Epithelial cell of prostate (primary cell): ENCODE results near the gene THSD4.
A peak's percentile ranks its signal among the peaks of the same experiment; 100 is the strongest.

Experiments
- DNase-seq: peaks from one replicate; pipeline ENCODE4 v3.0.0-alpha.2; 2011; ENCODE audit warnings: low read depth, low spot score
- H3K27ac ChIP-seq: fragments of 450-650 bp; 2 replicates; pipeline ENCODE4 v1.5.1; 2017; ENCODE audit warnings: mild to moderate bottlenecking

The THSD4 gene

DNA sequence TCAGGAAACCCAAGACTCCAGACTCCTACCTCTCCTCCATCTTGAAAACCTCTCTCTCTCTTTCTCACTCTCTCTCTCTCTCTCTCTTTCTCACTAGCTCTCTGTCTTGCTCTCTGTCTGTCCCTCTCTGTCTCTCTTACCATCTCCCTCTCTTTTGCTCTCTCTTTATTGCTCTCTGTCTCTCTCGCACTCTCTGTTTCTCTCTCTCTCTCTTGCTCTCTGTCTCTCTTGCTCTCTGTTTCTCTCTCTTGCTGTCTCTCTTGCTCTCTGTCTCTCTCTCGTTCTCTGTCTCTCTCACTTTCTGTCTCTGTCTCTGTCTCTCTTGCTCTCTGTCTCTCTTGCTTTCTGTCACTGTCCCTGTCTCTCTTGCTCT, 620.1 kb downstream of the THSD4 start:
- DNase-seq: no peak
- no peak overlapping the region for H3K27ac ChIP-seq

DNA sequence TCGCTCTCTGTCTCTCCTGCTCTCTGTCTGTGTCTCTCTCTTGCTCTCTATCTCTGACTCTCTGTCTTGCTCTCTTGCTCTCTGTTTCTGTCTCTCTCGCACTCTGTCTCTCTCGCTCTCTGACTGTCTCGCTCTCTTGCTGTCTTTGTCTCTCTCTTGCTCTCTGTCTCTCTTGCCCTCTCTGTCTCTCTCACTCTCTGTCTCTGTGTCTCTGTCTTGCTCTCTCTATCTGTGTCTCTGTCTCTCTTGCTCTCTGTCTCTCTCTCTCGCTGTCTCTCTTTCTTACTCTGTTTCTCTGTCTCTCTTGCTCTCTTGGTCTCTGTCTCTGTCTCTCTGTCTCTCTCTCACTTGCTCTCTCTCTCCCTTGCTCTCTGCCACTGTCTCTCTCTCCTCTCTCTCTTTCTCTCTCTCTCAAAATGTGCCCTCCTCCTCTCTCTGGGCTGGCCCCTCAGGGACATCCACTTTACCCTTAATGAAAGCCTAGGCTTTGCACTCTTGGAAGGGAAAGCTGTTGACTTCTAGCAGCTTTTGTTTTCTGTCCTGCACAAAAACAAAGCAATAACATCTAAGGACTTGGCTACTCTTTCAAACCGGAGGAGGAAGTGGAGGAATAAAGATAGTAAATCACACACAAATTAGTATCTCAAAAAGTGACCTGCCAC, 621.1 kb downstream of the THSD4 start:
- DNase-seq: no peak
- H3K27ac ChIP-seq: no peak overlapping the region

DNA sequence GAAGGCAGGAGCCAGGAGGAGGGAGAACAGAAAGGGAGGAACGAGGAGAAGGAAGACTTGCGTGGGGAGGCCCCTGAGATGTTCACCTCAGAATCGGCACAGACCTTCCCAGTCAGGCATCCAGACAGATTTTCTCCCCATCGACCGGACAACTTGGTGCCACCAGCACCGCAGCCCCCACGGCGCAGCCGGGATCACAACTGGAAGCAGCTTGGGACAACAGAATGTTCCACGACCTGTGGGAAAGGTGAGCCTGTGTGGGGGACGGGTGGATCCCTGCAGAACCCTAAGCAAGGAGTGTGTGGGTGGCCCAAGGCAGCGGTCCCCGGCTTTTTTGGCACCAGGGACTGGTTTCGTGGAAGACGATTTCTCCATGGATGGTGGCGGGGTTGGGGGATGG, 622.5 kb downstream of the THSD4 start:
- H3K27ac ChIP-seq: no peak overlapping the region
- no peak for DNase-seq

DNA sequence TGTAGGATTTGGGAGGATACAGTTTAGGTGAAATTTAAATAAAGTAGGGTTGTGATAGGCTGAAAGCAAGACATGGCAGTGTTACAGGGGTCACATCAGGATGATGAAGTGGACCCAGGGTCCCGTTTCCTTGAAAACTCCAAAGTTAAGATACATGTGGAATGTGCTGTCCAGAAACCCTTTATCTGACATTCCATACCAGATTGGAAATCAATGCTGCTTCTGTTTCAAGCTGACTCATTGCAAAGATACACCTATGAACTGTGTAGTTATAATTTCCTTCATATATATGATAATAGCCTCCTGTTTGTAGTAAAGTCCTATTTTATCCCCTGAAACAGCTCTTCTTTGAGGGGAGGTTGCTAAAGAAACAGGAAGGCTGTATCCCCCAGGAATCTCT, 624.1 kb downstream of the THSD4 start:
- DNase-seq: no peak
- H3K27ac ChIP-seq: no peak overlapping the region

DNA sequence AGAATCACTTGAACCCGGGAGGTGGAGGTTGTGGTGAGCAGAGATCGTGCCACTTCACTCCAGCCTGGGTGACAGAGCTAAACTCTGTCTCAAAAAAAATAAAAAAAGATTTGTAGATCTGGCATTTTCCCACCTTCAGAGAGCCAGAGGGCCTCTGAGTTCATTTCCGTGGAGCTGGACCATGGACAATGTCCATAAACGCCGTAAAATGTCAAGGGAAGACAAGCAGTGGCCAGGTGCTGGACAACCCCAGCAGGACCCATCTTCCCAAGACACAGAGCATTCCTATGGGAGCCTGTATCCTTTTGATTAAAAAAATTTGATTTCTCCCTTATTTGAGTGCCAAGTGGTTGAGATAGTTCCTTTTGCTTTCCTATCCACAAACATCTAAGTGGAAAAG, 627.7 kb downstream of the THSD4 start:
- no peak for DNase-seq
- H3K27ac ChIP-seq: no peak overlapping the region

DNA sequence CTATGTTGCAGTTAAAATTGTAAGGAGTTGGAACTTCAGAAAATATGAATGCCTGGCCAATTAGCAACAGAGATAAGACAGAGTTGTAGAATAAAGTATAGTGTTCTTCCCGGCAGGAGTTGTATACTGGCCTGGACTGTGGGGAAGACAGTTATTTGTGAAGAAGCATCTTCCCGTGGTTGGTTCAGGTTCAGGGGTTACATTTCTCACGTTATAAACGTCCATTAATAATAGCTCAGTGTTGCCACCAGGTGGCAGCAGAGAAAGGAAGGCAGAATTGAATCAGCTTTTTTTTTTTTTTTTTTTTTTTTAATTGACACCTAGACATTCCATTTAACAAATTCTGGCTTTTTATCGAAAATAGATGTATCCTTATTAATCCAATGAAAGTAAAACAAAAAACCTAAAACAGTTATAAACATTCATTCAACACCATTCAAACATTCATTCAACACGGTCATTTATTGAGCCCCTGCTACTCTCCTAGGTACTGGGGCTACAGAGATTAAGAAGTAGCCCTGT, 628.7 kb downstream of the THSD4 start:
- no peak for DNase-seq
- no peak overlapping the region for H3K27ac ChIP-seq

DNA sequence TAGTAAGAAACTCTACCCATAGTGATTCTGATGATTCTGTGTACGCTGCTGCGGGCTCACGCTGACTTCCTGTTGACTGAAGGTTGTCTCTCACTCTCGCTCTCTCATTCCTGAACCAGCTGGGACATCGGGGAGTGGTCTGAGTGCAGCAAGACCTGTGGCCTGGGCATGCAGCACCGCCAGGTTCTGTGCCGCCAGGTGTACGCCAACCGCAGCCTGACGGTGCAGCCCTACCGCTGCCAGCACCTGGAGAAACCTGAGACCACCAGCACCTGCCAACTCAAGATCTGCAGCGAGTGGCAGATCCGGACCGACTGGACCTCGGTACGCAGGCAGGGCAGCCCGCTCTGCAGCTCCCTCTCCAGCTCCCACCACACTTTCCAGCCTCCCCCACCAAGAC, 631.4 kb downstream of the THSD4 start:
- peak; percentile 70 for DNase-seq
- peak overlapping the region; percentile 93 for H3K27ac ChIP-seq

DNA sequence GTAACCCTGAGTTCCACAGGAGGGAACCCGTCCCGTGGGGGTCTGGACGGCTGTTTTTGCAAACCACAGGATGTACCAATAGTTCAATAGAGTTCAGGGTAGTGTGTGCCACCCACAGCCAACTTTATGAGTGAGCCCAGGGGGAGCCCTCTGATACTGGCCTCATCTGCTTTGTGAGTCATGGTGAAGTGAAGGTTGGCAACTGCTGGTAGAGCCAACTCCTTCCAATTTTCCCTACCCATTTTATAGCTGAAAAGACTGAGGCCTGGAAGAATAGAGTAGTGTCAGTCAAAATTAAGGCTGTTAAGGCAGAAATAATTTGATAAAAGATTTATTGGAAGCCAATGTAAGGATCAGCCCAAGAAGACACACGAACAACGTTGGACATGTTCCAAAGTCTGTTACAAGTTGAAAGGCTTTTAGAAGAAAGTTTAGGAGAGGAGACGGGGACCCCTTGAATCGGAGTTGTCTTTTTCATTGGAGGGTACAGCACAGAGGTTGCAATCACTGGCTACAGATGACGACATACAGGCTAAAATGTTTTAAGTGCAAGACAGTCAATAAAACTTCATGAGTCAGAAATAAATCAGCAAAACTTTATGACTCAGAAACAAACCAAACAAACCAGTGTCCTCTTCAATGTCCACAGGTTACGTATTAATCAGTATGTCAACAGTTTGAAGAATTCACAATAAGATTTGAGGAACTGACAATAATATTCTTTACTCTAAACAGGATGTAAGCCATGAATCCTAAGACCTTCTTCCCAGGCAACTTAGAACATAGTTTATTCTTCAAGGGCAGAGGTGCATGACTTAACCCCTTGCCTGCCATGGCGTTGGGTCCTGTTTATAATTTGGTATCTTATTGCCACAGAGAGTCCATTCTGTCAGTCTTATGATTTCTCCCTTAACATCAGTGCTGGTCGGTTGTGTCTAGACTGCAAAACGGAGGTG, 632.1 kb downstream of the THSD4 start:
- H3K27ac ChIP-seq: peak overlapping the region; percentile 93
- peak; percentile 87 for DNase-seq

DNA sequence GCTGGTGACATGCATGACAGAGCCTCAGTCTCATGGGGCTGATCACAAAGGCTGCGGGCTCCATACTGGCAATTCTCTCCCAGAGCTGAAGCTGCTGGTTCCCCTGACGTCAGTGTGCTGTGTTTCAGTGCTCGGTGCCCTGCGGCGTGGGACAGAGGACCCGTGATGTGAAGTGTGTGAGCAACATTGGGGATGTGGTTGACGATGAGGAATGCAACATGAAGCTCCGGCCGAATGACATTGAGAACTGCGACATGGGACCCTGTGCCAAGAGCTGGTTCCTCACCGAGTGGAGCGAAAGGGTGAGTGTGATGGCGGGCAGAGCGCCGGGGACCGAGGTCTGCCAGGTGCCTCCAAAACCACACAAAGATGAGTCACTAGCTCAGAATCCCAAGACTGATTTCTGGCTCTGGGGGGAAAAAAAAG, 633.0 kb downstream of the THSD4 start:
- peak overlapping the region; percentile 93 for H3K27ac ChIP-seq
- DNase-seq: no peak

DNA sequence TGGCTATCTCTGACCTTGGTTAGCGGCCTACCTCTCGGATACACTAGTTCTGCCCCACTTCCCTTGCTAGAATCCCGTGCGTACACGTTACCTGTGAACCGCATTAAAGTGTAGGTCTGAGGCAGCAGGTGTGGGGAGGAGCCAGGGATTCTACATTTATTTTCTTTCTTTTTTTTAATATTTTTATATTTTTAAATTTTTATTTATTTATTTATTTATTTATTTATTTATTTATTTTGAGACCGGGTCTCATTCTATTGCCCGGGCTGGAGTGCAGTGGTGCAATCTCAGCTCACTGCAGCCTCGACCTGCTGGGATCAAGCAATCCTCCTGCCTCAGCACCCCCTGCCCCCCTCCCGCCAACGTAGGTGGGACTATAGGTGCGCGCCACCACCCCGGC, 634.2 kb downstream of the THSD4 start:
- DNase-seq: no peak
- no peak overlapping the region for H3K27ac ChIP-seq

DNA sequence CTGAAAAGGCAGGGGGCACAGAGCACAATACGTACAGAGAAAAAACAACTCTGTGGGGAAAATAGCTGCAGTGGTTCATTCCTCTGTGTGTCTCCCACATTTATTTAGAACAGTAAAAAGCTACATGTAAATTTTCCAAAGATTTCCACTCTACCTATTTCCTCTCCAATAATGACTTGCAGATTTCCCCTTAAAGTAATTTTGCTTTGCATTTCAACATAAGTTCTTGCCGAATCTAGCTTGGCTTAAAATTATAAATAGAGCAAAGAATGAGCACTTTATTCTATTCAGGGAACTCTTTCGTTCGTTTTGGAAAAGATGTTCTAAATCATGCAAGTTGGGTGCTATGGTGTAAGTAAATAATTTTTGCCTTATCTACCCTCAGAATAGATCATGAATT, 636.9 kb downstream of the THSD4 start:
- DNase-seq: no peak
- H3K27ac ChIP-seq: peak overlapping the region; percentile 76

DNA sequence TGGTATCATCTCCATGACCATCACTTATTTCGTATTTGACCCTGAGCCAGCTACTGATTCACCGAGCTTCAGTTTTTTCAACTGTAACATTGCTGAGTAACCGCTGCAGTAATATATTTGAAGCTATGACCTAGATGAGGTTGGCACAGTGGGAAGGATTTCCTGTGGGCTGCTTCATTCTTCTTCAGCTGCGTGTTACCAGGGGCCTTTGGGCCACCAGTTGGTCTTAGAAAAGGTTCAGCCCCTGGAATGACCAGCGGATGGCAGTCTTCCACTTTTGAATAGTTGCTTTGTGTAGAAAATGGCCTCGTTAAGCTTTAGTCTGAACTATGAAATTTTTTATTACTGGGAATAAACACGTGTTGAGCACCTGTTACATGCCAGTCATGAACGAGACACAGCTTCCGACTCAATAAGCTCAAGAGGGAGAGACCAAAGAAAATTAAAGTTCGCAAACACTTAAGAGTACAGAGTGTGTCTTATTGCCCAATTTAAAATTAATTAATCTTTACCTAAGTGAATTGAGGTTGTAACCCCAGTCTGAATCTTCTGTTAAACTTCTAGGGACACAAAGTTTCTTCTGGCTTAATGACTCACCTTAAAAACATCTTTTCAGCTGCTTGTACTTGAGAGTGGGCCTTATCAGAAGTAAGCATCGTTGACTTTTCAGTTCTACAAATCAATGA, 637.5 kb downstream of the THSD4 start:
- peak; percentile 36 for DNase-seq
- H3K27ac ChIP-seq: peak overlapping the region; percentile 76

DNA sequence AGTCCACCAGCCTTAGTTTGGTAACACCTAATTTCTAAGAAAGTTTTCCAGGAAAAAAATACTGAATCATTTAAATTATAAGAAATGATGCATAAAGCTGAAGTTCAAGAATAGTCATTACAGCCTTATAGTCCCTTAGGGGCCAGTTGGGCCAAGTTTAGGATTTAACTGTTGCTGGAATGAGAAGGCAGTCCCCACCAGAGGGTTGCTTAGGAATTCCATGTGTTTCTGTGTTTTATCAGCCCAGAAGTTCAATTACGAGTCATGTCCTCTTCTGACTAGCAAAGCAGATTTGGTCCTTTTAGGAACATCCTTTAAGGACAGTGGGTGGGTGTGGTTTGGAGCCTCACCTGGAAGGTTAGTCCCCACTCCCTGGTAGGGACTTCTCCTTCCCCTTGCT, 638.1 kb downstream of the THSD4 start:
- H3K27ac ChIP-seq: peak overlapping the region; percentile 76
- no peak for DNase-seq

DNA sequence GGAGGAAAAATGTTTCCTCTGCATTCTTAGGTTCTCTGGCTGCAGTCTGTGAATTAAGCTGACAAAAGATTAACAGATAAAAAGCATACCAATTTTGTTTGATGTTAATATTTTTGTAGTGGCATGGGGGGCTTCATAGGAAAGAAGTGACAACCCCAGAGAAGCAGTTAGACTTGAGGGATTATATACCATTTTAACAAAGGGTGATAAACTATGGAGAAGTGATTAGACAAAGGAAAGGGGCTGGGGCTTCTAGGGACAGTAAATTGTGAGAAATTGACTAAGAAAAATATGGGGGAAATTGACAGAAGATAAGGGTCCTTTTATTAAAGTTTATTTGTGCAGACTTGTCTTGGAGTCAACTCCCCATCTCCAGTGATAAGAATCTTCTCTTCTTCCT, 639.4 kb downstream of the THSD4 start:
- no peak overlapping the region for H3K27ac ChIP-seq
- no peak for DNase-seq

DNA sequence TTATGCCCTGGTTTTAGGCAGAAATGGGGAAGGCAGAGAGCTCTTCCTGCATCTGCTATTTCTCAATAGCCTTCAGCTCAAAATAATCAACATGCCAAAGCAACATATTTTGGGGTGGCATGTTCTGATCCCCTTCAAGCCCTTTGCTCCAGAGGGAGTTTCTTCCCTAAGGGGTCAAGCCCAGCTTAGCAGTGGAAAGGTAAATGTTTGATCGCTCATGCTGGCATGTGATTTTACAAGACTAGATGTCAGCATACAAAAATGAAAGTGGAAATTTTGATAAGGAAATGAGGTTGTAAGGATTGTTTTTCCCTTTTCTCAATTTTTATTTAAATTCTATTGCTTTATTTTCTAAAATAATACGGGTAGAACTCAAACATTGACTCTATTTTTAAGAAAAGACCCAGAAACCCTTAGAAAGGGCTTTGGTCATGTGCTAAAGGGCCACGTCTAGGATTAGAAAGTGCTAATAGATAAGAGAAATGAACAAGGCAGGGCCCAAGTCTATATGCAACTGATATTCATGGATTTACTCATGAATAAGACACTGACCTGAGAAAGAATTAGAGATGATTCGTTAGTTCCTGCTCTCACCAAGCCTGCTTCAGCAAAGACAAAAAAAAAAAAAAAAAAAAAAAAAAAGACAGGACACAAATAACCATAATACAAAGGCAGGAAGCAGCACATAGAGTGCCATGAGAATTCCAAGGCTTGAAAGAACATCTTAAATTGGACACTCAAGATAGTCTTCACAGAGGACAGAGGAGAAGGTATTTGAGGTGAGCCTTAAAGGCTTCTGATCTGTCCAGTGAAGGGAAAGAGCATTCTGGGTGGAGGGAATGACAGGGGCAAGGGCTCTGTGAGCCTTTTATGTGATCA, 640.1 kb downstream of the THSD4 start:
- H3K27ac ChIP-seq: no peak overlapping the region
- no peak for DNase-seq

DNA sequence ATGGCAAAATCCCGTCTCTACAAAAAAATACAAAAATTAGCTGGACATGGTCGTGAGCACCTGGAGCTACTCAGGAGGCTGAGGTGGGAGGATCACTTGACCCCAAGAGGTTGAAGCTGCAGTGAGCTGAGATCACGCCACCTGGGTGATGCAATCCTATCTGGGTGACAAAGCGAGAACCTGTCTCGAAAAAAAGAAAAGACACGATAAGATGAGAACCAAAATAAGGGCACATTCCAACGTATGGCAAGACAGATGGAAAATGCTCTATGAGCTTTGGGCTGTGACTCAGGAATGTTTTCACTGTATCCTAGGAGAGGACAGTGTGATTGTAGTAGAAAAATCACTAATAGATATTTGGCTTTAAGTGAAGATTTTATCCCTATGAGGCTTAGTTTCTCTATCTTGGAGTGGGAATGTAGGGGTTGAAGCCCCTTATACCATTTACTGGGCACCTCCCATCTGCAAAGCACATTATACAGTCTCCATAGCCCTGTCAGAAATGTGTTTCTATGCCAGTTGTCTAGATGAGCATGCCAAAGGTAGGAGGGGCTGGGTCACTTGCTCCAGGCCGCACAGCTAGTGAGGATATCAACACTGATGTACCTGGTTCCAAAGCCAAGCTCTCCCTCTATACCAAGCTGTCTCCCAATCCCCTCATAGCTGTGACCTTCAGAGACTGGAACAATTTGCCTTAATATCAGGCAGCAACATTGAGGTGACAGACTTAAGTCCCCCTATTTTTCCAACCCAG, 641.5 kb downstream of the THSD4 start:
- no peak overlapping the region for H3K27ac ChIP-seq
- no peak for DNase-seq

DNA sequence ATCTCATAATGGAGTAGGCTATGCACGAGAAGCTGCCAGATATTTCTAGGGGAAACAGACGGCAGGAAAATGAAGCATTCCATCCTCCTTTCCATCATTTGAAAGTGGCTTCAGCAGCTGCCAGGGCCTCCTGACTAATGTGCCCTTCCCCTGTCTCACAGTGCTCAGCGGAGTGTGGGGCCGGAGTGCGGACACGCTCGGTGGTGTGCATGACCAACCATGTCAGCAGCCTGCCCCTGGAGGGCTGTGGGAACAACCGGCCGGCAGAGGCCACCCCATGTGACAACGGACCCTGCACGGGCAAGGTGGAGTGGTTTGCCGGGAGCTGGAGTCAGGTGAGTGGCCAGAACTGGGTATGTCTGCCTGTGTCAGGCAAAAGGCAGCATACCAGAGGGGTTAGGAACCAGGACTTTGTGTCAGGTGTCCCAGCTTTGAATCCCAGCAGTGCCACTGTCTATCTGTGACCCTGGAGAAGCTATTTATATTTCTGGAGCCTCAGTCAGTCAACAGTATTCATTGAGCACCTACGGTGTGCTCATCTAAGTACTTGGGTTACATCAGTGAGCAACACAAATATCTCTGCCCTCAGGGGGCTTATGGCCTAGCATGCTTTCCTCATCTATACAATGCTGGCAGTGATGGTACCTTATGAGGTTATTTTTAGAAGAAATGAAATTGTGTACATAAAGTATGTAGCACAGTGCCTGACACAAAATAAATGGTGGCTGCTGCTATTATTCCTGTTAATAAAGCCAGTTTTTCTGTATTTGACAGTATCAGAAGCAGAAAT, 642.7 kb downstream of the THSD4 start:
- no peak overlapping the region for H3K27ac ChIP-seq
- DNase-seq: no peak

DNA sequence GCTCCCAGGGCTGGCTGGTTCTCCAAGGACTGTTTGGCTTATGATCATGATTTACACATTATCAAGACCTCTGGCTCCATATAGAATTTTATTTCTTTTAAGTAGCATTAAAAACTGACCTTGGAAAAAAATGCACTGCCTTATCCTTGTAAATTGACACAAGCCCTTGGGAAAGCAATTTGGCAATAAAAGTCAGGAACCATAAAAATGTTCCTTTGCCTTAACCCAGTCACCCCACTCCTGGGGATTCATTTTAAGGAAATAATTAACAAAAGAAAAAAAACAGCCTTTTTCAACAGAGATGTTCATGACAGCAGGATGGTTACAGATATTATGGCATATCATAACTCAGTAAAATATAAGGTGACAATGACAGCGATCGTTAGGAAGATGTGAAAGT, 643.4 kb downstream of the THSD4 start:
- DNase-seq: no peak
- no peak overlapping the region for H3K27ac ChIP-seq
